NK-92 (cell line): Measurements from ENCODE around the gene RFC5.

Source experiments
- DNase-seq: peaks from one replicate; lab custom pipeline; 2025; ENCODE audit not compliant: unreplicated experiment; lab: John Stamatoyannopoulos, UW

RFC5 gene

DNA sequence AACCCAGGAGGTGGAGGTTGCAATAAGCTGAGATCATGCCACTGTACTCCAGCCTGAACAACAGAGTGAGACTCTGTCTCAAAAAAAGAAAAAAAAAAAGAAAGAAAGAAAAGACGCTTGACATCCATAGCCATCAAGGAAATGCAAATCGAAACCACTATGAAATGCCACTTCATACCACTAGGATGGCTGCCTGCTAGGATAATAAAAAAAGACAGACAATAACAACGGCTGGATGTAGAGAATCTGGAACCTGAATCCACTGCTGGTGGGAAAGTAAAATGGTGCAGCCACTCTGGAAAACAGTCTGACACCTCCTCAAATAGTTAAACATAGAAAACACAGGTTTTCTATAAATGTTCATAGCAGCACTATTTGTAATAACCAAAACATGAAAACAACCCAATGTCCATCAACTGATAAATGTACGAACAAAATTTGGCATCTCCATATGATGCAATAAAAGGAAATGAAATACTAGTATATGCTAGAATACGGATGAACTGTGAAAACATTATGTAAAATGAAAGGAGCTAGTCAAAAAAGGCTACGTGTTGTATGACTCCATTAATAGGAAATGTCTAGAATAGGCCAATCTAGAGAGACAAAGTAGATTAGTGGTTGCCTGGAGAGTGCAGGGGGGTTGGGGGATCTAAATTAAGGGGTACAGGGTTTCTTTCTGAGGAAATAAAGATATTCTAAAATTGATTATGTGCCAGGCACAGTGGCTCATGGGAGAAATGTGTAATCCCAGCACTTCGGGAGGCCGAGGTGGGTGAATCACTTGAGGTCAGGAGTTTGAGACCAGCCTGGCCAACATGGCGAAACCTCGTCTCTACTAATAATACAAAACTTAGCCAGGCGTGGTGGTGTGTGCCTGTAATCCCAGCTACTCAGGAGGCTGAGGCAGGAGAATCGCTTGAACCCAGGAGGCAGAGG lies 34.7 kb downstream of the RFC5 start:
- DNase-seq = no peak

DNA sequence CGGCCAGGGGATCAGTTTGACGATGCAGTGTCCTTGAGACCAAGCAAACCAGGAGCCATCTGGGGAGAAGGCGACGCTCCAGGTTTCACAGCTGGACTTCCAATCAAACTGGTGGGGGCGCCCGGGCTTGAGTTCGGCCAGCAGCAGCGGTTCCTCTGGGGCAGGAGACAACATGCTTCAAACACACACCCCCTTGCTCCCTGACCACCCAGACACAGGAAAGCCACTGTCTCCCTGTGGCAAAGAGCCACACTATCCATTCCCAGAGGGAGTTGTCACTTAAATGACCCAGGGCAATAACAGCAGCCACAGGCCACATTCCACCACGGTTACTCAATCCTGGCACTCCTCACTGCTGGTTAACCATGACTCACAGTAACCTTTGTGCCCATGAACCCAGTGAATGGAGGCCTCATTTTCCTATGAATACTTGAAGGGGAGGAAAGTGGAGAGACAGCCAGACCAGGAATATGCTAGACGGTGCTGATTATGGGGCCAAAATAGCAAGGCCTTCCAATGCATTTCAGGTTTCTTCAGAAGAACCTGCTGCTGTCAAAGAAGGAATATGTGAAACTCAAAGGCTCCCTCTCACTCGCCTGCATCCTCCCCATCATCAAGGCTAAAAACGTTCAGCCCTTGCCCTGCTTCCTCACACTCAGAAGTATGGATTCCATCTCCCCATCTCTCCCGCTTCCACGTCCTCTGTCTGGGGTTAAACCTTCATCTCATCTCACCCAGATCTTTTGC lies 36.0 kb downstream of the RFC5 start:
- no peak for DNase-seq

DNA sequence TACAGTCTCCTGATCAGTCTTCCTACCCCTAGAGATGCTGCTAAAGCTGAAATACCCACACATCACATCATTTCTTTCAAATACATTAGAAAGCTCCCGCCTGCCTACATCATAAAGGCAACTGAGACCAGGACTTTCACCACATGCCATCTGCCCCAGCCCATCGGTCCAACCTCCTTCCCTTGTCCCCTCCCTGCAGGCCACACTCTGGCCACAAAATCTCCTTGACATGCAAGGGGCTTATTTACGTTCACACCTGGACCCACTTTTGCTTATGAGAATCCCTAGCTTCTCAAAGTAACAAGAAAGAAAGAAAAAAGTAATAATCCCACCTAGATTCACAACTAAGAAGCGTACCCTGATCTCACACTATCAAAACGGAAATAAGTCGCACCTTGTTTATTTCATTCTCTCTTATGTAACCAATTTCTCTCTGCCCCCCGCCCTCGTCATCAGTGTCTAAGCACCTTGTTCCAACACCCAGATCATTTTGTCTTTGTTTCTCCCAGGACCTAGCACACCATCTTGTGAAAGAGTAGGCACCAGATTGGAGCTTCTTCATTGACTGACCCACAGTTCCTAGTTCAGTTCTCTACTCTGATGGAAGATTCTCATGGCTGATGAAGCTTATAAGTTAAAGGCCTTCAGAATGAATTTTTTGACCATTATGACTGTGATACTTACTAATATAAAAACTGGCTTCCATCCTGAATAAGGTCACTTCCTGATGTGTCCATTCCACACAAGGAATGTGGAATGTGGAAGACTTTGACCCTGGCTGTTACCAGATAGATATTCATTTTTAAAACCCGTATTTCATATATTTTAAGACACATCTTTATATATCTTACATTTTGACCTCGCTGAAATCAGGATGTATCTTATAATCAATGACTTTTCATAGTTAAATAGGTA lies 36.8 kb downstream of the RFC5 start:
- DNase-seq = no peak

DNA sequence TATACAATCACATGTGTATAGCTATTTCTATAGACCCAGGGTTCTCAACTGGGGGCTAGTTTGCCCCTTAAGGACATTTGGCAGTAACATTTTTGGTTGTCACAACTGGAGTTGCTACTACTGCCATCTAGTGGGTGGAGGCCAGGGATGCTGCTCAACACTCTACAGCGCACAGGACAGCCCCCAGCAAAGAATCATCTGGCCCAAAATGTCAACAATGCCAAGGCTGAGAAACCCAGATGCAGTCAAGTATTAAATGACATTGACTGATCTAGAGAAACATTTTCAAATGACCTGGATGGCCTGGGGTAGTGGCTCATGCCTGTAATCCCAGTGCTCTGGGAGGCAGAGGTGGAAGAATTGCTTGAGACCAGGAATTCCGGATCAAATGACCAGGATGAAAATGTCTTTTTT lies 38.6 kb downstream of the RFC5 start:
- no peak for DNase-seq

DNA sequence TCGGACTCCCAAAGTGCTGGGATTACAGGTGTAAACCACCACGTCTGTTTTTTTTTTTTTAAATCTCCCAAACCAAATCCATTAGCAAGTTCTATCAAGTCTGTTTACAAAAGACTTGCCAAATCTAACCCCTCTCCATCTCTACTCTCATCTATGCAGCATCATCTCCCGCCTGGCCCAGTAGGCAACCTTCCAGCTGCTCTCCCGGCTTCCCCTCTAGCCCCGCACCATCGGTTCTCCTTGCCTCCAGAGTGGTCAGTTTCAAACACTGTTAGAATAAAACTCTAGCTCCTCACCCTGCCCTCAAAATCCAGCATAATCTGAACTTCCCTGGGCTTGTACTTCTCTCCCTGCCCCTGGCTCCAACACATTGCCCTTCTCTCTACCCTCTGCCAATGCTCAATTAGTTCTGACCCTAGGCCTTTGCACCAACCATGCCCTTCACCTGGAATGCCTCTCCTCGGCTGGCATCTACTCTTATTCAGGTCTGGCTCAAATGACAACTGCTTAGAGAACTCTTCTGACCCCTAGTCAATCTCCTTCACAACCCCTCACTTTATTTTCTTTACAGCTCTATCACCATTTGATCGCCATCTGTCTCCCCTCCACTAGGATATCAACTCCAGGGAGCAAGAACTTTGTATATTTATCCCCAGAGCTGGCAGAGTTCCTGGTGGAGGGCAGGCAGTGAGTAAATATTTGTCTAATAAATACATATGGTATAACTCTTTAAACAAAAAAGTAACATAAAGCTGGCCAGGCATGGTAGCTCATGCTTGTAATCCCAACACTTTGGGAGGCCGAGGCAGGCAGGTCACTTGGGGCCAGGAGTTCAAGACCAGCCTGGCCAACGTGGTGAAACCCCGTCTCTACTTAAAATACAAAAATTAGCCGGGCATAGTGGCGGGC lies 39.6 kb downstream of the RFC5 start:
- no peak for DNase-seq

DNA sequence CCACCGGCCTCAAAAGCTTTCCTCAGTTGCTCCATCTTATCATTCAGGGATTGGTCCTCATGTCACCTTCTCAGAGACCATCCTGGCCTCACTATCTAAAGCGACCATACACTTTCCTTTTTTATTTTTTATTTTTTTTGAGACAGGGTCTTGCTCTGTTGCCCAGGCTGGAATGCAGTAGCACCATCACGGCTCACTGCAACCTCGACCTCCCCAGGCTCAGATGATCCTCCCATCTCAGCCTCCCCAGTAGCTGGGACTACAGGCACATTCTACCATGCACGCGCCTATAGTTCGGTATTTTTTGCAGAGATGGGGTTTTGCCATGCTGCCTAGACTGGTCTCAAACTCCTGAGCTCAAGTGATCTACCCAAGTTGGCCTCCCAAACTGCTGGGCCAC lies 41.7 kb downstream of the RFC5 start:
- DNase-seq = no peak

DNA sequence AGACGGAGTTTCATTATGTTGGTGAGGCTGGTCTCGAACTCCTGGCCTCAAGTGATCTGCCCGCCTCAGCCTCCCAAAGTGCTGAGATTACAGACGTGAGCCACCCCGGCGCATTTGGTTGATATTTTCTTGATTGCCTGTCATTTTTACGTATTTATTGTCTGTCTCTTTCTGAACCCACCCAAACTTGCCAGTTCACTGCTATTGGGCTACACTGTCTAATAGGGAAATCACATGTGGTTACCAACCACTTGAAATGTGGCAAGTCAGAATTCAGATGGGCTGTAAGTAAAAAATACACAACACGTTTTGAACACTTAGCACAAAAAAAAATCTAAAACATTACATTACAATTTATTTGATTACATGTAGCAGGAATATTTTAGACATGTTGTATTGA lies 42.4 kb downstream of the RFC5 start:
- DNase-seq = no peak

DNA sequence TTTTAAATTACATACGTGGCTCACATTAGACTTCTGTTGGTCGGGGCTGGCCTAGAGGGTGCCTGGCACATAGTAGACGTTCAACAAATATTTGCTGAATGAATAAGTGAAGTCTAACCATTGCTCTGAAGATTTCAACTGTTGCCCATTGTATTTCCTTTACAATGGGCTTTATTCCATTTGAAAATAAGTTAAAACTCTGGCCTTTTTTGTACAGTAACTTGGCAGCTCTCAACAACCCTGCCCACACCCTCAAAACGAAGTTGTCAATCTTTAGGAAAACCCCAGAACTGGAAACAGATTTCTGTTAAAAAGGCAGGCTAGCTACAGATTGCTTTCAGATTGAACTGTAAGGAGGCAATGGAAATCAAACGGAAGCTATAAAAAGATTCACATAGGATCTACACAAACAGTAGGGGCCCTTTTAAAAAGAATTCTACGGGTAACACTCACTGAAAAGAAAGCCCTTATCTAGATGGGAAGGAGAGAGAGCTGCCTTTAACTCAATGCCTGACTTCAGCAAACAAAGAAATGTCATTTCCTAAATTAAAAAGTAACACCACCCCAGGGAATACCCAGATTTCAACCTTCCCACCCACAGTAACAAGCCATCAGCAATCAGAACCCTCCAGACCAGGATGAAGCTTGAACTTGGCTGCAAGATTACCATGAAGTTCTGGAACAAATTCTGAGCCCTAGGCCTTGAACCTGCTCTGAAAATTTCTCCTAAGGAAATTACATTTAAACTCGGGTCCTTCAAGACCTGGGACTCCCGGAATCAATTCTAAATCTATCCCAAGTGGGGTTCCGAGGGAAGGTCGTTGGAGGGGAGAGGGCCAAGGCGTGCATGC lies 43.1 kb downstream of the RFC5 start:
- no peak for DNase-seq

DNA sequence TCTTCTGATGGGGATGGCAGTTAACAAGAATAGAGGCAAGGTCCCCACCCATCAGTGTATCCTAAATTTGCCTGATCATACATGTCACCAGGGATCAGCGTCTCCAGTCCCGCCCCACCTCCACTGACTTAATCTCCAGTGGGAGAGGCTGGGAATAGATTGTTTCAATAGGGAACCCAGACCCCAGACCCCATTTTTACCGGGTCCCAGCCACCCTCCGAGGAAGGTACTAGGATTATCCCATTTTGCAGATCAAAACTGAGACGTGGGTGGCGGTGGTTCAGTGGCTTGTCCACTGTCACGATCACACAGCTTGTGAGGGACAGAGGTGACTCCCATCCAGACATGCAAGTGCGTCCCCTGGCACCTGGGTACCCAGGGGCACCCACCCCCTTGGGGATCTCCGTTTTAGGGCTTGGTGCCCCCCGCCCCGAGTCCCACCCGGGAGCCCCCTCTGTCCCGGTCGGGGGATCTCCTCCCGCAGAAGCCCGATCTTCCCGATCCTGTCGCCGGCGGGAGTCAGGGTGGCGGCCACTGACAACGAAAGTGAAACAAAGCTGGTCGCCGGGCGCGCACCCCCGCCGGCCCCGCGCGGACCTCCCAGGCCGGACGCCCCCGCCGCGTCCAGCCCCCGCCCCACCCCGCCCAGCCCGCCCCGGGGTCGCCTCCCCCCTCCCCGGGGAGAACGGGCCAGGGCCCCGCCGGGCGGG lies 44.0 kb downstream of the RFC5 start:
- no peak for DNase-seq

DNA sequence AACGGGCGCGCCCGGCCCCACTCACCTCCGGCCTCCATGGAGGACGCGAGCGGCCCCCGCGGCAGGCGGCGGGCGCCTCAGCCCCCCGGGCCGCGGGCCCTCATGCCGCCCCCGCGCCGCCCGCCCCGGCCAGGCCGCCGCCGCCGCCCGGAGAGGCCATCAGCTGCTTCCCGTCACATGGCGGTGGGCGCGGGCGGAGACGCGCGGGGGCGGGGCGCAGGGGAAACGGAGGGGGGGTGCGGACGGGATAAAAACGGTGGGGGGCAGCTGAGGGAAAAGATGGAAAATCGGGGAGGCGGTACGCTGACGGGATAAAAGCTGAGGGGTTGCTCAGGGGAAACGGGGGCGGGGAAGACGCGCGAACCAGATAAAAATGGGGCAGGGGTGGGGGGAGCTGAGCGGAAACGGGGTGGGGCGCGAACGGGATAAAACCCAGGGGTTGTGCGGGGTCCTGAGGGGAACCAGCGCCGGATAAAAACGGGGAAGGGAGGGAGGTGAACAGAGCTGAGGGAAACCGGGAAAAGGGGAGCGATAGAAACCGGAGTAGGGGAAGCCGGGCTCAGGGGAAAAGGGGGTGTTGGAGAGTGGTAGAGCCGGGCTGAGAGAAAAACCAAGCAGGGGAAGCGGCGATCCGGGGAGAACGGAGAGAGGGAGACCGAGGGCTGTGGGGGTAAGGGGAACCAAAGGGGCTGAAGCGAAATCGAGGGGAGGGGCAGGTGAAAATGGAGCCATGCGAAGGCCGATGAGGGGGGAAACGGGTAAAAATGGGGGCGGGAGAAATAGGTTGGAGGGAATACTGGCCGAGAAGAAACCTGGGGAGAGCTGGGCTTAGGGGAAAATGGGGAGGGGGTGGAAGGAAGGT lies 44.7 kb downstream of the RFC5 start, which contains the start of gene WSB2:
TSS of gene WSB2 (minus strand) at position 169 of the 862 bp plus-strand sequence. CDS start at position 38, 131 bp downstream.
- no peak for DNase-seq

DNA sequence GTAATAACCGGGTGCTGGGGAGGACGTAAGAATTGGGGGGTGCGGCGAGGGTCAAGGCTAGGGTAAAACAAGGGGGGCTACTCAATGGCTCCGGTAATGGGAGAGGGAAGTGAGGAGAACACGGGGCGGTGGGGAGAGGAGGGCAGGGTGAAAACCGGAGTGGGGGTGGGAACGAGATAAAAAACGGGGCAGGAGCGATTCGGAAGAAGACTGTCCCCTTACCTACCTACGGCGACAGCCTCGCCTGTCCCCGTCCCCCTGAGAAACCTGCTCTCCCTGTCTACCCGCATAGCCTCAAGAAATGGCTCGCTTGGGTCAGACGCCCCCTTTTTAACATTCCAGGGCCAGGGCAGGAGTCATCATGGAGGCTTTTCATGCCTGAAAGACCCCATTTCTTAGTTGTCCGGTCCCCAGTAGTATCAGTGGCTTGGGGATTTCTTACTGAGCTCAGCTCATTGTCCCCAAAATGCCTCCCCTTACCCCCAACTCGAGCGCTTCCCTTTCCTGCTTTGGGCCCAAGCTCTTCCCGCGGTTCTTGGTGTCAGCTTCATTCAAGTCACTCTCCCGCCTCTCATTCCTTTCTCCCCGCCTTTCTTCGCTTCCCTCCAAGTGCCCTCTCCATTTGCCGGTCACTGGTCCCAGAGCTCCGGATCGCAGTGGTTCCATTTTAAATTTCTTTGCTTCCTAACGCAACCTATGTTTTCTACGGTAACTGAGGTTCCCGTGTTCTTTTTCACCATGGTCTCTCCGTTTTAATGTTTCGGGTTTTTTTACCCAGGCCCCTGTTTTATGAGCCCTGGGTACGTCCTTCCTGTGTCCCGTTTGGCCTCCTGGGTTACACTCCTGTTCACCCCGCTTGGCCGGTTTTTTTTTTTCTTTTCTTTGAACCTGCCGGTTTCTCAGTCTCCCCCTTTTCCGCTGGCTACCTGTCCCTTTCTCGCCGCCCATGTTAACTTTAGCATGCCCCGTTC lies 45.7 kb downstream of the RFC5 start:
- DNase-seq = no peak

DNA sequence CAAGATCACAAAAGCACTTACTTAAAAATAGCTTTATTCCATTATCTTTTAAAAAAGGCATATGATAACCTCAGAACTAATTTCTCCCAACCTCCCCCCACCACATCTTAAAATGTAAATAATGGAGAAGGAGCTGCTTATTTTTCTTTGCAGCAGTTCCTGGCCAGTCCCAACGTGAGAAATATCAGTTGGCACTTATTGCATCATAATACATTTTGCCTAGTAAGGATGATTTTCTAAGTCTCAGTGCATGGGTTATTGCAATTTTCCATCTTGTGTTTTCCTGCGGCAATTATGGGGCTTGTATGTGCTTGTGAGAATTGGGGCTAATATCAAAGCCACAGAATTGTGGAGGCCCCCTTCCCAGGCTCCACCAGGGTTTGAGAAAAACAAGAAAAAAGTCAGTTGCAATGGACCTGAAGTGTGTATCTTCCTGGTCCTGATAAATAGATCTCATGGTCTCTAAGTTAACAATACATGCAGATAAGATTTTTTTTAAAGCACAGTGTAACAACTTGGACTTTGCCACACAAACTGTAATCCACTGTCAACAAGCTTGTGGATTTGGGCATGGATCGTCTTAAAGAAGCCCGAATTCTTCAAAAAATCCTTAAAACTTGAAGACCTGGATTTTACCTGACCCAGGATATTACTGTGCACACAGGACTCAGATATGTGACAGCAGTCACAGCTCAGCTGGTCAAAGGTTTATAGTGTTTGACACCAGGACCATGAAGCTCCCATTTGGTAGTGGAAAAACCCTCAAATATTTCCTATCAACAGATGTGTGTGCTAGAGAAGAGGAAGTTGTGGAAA lies 47.3 kb downstream of the RFC5 start:
- DNase-seq = no peak

DNA sequence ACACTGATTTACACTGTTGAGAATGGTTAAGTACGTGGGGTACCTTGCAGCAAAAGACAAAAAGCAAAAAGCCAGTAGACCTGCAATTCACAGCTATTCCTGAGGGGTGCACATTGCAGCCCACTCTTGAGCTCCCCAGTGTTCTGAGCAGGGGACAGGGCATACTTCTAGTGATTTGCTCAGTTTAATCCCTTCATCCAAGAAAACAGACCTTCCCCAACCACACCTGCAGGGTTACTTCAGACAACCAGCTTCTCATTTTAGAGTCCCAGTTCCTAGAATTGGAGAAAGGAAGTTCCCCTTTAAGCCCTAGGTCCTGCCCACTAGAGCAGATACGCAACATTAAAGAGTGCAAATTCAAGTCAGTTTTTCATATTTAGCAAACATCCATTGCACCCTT lies 48.1 kb downstream of the RFC5 start:
- no peak for DNase-seq

DNA sequence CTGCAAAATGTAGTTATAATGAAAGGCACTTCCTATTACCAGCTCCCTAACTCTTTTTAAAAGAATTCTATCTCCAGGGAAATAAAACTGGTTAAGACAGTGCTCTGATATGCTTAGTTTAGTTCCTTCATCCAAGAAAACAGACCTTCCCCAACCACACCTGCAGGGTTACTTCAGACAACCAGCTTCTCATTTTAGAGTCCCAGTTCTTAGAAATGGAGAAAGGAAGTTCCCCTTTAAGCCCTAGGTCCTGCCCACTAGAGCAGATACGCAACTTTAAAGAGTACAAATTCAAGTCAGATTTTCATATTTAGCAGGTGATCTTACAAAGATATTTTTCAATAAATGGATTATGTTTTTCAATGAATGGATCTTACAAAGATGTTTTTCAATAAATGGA lies 48.9 kb downstream of the RFC5 start:
- DNase-seq = no peak

DNA sequence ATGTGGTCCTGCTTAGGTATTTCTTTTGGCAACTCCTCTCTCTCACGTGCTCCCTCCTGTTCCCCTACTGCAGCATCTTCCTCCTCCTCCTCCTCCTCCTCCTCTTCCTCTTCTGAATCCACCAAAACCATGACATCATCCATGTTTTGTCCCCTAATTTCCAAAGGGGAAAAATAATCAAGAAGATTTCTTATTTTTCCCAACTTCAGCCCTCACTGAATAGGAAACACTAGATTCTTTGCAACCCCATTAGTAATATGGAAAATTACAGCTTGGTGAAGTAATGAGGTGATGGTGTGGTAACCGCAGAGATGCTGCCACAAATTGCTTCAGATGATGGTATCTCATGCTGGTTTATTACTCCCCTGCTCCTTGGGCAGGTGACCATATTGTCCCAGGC lies 51.9 kb downstream of the RFC5 start:
- DNase-seq = no peak

DNA sequence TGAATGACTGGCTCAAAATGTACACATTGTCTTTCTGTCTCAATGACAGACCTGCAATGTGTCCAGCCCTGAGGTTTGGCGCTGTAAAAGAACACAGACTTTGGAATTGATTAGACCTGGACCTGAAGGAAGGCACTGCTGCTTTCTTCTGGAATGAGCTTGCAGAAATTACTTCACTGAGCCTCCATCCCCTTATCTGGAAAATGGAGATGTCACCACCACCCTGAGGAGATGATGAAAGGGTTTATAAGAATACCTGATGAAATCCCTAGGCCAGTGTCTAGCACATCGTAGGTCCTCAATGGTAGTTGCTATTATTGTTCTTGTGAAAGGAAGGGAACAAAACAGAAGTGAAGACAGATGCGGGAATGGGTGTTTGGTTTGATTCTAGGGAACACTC lies 54.1 kb downstream of the RFC5 start:
- DNase-seq = no peak
